ENCODE results near the gene RPTOR. TPM values are rescaled to one million over a fixed set of nuclear protein-coding genes. Genes with fewer than 3 reads are reported as not detected.

The RPTOR gene
- total and polyA plus RNA-seq, 2 experiments from 2014 or later = 6.6 to 16.1 TPM

- WGBS, 2 experiments (ENCODE audit: low coverage in 1 of 2, low lambda C conversion rate in 2 of 2, missing lambda C conversion rate in 2 of 2) = 87 to 94% methylated on average over 4 of the region's 4 CpGs
- H3K27ac ChIP-seq = no peak overlapping the region
- H3K9me3 ChIP-seq (ENCODE audit: low read depth) = no peaks in the 10 kb centered on the region
- H3K9me2 ChIP-seq (ENCODE audit: insufficient read depth) = no peaks in the 10 kb centered on the region
- peaks cover 83% of the 10 kb centered on the region for H3K79me2 ChIP-seq (ENCODE audit: insufficient read depth)
- no peaks in the 10 kb centered on the region for H3K36me3 ChIP-seq (ENCODE audit: low read depth)
- H2AFZ ChIP-seq = no peak overlapping the region
- 0 out of 2 replicates have a peak, but pooled peaks cover 4% of the 10 kb centered on the region for H3K4me1 ChIP-seq (ENCODE audit: insufficient read depth)
- DNase-seq = no peak
- H3K9ac ChIP-seq = no peak overlapping the region
- no peaks in the 10 kb centered on the region for H3K27me3 ChIP-seq (replicated peaks; ENCODE audit: insufficient read depth)
- no peaks in the 10 kb centered on the region for H3F3A ChIP-seq (ENCODE audit: insufficient read depth)
- no peak overlapping the region for H3K4me3 ChIP-seq
- no peaks in the 10 kb centered on the region for H4K20me1 ChIP-seq (ENCODE audit: insufficient read depth)
- no peak for TF ChIP-seq EZH2 (IDR thresholded peaks at IDR 0.05; ENCODE audit: insufficient read depth, poor library complexity, severe bottlenecking)
- TF ChIP-seq EZH2phosphoT487 (IDR thresholded peaks at IDR 0.05; ENCODE audit: insufficient read depth, low read depth) = no peak
- in situ Hi-C loops (cut with MboI) = no loop called here
- H3K4me2 ChIP-seq (ENCODE audit: unreplicated experiment) = no peak overlapping the region
Observed at GRCh38 chr17:80718428-80718827, 173.8 kb downstream of the RPTOR start.

DNA sequence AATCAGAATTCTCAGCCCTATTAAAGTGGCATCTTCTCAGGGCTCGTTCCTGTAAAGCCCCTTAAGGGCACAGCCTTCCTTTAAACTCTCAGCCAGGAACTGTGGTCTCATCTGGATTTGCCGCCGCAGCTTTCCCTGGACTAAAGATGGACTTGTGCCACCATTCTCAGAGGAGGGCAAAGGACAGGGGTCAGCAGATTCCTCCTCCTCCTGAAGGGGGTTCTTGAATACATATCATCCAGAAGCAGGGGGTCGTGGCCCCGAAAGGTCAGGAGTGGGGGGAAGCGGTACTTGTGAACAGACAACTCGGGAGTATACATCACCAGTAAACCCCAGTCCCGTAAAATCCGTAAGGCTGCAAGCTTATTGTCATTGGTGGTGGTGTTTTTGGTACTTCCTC is 174.8 kb downstream of the RPTOR start:
- Histone ChIP-seq H3K9ac (no peak overlapping the region), H3K4me1 (ENCODE audit: insufficient read depth) (peaks cover 7% of the 10 kb centered on the region; the same call in 1 of the 2 replicates), H4K20me1 (ENCODE audit: insufficient read depth) (no peaks in the 10 kb centered on the region), H3F3A (ENCODE audit: insufficient read depth) (no peaks in the 10 kb centered on the region), H3K79me2 (ENCODE audit: insufficient read depth) (peaks cover 83% of the 10 kb centered on the region), H3K9me3 (ENCODE audit: low read depth) (no peaks in the 10 kb centered on the region), H2AFZ (no peak overlapping the region), H3K27me3 (replicated peaks; ENCODE audit: insufficient read depth) (no peaks in the 10 kb centered on the region), H3K9me2 (ENCODE audit: insufficient read depth) (no peaks in the 10 kb centered on the region), H3K36me3 (ENCODE audit: low read depth) (no peaks in the 10 kb centered on the region), H3K27ac (no peak overlapping the region), H3K4me2 (ENCODE audit: unreplicated experiment) (no peak overlapping the region), H3K4me3 (no peak overlapping the region)
- in situ Hi-C loops (cut with MboI) = no loop called here
- DNase-seq = no peak
- WGBS, 2 experiments (ENCODE audit: low coverage in 1 of 2, low lambda C conversion rate in 2 of 2, missing lambda C conversion rate in 2 of 2) = 94 to 95% methylated on average over 9 of the region's 9 CpGs
- TF ChIP-seq EZH2phosphoT487 (IDR thresholded peaks at IDR 0.05; ENCODE audit: insufficient read depth, low read depth) = no peak
- no peak for TF ChIP-seq EZH2 (IDR thresholded peaks at IDR 0.05; ENCODE audit: insufficient read depth, poor library complexity, severe bottlenecking)

DNA sequence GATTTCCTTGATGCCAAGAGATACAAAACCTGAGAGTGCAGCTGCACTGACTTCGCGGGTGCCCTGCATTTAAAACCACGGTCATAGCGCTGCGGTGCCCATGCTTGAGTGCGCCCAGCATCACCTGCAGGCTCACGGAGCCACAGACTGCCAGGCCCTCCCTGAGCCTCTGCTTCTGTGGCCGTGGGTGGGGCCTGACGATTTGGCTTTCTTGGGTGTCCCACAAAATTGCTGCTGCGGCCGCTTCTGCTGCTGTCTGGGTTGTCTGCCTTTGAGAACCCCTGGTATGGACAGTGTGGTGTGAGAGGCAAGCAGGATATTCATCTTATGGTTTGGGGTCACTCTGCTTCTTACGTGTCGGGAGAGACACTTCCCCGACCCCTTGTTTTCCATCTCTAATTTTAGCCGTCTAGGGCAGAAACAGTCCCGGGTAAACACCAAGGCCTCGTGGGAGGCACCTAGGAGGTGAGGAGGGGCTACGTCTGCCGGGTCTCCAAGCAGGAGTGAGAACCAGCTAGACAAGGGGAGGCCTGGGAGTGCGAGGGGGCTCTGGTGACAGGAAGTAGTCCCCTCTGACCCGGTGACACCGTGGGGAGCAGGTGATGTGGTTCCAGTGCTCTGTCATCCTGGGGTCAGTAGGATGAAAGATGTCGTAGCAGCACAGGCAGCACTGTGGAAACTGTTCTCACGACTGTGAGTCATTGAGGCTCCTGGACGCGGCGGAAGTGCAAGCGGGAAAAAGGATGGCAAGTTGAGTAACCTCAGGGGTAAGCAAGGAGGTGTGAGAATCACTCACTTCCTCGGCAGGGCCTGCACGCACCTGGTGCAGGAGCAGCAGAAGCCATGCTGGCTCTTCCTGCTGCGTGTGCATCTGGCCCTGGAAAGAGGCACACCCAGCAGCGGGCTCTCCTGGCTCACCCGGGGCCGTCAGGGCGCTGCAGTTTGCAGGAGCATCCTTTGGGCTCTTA is 176.3 kb downstream of the RPTOR start:
- TF ChIP-seq EZH2 (IDR thresholded peaks at IDR 0.05; ENCODE audit: insufficient read depth, poor library complexity, severe bottlenecking) (no peak), EZH2phosphoT487 (IDR thresholded peaks at IDR 0.05; ENCODE audit: insufficient read depth, low read depth) (no peak)
- Histone ChIP-seq H3K27me3 (replicated peaks; ENCODE audit: insufficient read depth) (no peaks in the 10 kb centered on the region), H3K4me3 (no peak overlapping the region), H3K27ac (no peak overlapping the region), H4K20me1 (ENCODE audit: insufficient read depth) (no peaks in the 10 kb centered on the region), H3K79me2 (ENCODE audit: insufficient read depth) (peaks cover 84% of the 10 kb centered on the region), H3K9me2 (ENCODE audit: insufficient read depth) (no peaks in the 10 kb centered on the region), H3K9me3 (ENCODE audit: low read depth) (no peaks in the 10 kb centered on the region), H2AFZ (no peak overlapping the region), H3K4me1 (ENCODE audit: insufficient read depth) (peaks cover 21% of the 10 kb centered on the region), H3K9ac (no peak overlapping the region), H3F3A (ENCODE audit: insufficient read depth) (no peaks in the 10 kb centered on the region), H3K4me2 (ENCODE audit: unreplicated experiment) (no peak overlapping the region), H3K36me3 (ENCODE audit: low read depth) (no peaks in the 10 kb centered on the region)
- DNase-seq = peak; percentile 74
- WGBS, 2 experiments (ENCODE audit: low coverage in 1 of 2, low lambda C conversion rate in 2 of 2, missing lambda C conversion rate in 2 of 2) = 71 to 77% methylated on average over 34 to 35 of the region's 35 CpGs
- in situ Hi-C loops (cut with MboI) = no loop called here

DNA sequence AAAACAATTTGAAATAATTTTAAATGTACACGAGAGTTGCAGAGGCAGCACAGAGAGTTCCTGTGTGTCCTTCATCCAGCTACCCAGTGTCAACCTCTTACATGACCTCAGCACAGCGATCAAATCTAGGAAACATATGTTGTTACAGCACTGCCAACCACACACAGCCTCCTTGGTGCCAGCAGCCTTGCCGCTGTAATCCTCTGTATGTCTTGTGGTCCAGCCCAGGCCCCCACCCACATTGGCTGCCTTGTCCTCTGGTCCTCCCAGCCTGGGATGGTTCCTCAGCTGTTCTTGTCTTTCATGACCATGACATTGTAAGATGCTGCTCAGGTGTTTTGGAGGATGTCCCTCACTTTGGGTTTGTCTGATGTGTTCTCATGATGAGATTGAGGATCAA is 178.0 kb downstream of the RPTOR start:
- DNase-seq = no peak
- Histone ChIP-seq H3K79me2 (ENCODE audit: insufficient read depth) (peaks cover 81% of the 10 kb centered on the region), H3K9me3 (ENCODE audit: low read depth) (no peaks in the 10 kb centered on the region), H2AFZ (no peak overlapping the region), H3K9ac (no peak overlapping the region), H3K27ac (no peak overlapping the region), H3K9me2 (ENCODE audit: insufficient read depth) (no peaks in the 10 kb centered on the region), H3K4me2 (ENCODE audit: unreplicated experiment) (no peak overlapping the region), H3K4me1 (ENCODE audit: insufficient read depth) (peaks cover 21% of the 10 kb centered on the region), H4K20me1 (ENCODE audit: insufficient read depth) (no peaks in the 10 kb centered on the region), H3K27me3 (replicated peaks; ENCODE audit: insufficient read depth) (no peaks in the 10 kb centered on the region), H3K36me3 (ENCODE audit: low read depth) (no peaks in the 10 kb centered on the region), H3K4me3 (no peak overlapping the region), H3F3A (ENCODE audit: insufficient read depth) (no peaks in the 10 kb centered on the region)
- 53 to 70% methylated on average over 3 of the region's 3 CpGs for whole genome bisulfite sequencing, 2 experiments (ENCODE audit: low coverage in 1 of 2, low lambda C conversion rate in 2 of 2, missing lambda C conversion rate in 2 of 2)
- TF ChIP-seq EZH2 (IDR thresholded peaks at IDR 0.05; ENCODE audit: insufficient read depth, poor library complexity, severe bottlenecking) = no peak
- TF ChIP-seq EZH2phosphoT487 (IDR thresholded peaks at IDR 0.05; ENCODE audit: insufficient read depth, low read depth) = no peak
- in situ Hi-C loops (cut with MboI) = no loop called here
